ENCODE results near the gene PDZRN3. TPM values are rescaled to one million over a fixed set of nuclear protein-coding genes. Genes with fewer than 3 reads are reported as not detected.

PDZRN3 gene
- total and polyA plus RNA-seq, 2 experiments from 2014 or later = 42.9 to 60.5 TPM

DNA sequence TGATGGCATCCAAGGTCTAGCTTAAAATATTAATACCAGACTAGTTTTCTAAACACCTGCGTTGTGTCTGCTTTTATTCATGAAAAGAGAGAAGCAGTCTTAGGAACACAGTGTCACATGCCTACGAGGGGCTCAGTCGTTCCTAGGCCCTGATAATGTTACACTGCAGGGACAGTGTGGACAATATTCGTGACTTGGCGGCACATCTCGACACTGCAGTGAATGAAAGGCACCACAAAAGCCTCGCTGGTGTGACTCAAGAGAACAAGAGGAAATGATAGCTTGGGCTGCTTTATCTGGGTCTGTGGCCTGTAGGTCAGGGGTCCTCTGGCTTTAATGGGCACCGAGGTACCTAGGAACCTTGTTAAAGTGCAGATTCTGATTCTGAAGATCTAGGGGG lies 226.7 kb downstream of the PDZRN3 start:
- no peak for TF ChIP-seq EZH2phosphoT487 (IDR thresholded peaks at IDR 0.05; ENCODE audit: low read depth, severe bottlenecking, unreplicated experiment)
- no peak for TF ChIP-seq EZH2 (IDR thresholded peaks at IDR 0.05; ENCODE audit: borderline replicate concordance)
- no peak for TF ChIP-seq CTCF (IDR thresholded peaks at IDR 0.05; ENCODE audit: poor library complexity)
- no peaks in the 10 kb centered on the region for H3K9me2 ChIP-seq (replicated peaks; ENCODE audit: insufficient read depth)
- no peaks in the 10 kb centered on the region for H3K79me2 ChIP-seq
- H3K4me2 ChIP-seq = no peak overlapping the region
- H4K20me1 ChIP-seq (ENCODE audit: insufficient read depth, poor library complexity, severe bottlenecking) = no peaks in the 10 kb centered on the region
- no peak overlapping the region for H3K27ac ChIP-seq
- no peak overlapping the region for H2AFZ ChIP-seq
- H3K9me3 ChIP-seq (ENCODE audit: low read depth) = no peaks in the 10 kb centered on the region
- no peak for DNase-seq (ENCODE audit: low spot score)
- H3K4me1 ChIP-seq (ENCODE audit: insufficient read depth) = peaks cover 10% of the 10 kb centered on the region
- no peak overlapping the region for H3K4me3 ChIP-seq
- no peaks in the 10 kb centered on the region for H3K36me3 ChIP-seq (replicated peaks; ENCODE audit: insufficient read depth, low read depth)
- H3K27me3 ChIP-seq = no peaks in the 10 kb centered on the region
- 94% methylated on average over 8 of the region's 8 CpGs for WGBS (ENCODE audit: low lambda C conversion rate, missing lambda C conversion rate)

GRCh38 chr3:73394240-73394639 lies 230.5 kb downstream of the PDZRN3 start:
- no peaks in the 10 kb centered on the region for H4K20me1 ChIP-seq (ENCODE audit: insufficient read depth, poor library complexity, severe bottlenecking)
- H3K4me2 ChIP-seq = no peak overlapping the region
- H2AFZ ChIP-seq = no peak overlapping the region
- H3K4me1 ChIP-seq (ENCODE audit: insufficient read depth) = peaks cover 8% of the 10 kb centered on the region
- TF ChIP-seq CTCF (IDR thresholded peaks at IDR 0.05; ENCODE audit: poor library complexity) (no peak), EZH2 (IDR thresholded peaks at IDR 0.05; ENCODE audit: borderline replicate concordance) (no peak), EZH2phosphoT487 (IDR thresholded peaks at IDR 0.05; ENCODE audit: low read depth, severe bottlenecking, unreplicated experiment) (no peak)
- DNase-seq (ENCODE audit: low spot score) = no peak
- no peaks in the 10 kb centered on the region for H3K36me3 ChIP-seq (replicated peaks; ENCODE audit: insufficient read depth, low read depth)
- no peak overlapping the region for H3K27ac ChIP-seq
- no peaks in the 10 kb centered on the region for H3K79me2 ChIP-seq
- WGBS (ENCODE audit: low lambda C conversion rate, missing lambda C conversion rate) = 80% methylated on average over 5 of the region's 5 CpGs
- no peaks in the 10 kb centered on the region for H3K9me2 ChIP-seq (replicated peaks; ENCODE audit: insufficient read depth)
- H3K9me3 ChIP-seq (ENCODE audit: low read depth) = no peaks in the 10 kb centered on the region
- H3K27me3 ChIP-seq = no peaks in the 10 kb centered on the region
- H3K4me3 ChIP-seq = no peak overlapping the region

GRCh38 chr3:73393005-73393404 lies 231.7 kb downstream of the PDZRN3 start:
- H3K4me1 ChIP-seq (ENCODE audit: insufficient read depth) = no peaks in the 10 kb centered on the region
- no peak for TF ChIP-seq EZH2 (IDR thresholded peaks at IDR 0.05; ENCODE audit: borderline replicate concordance)
- no peak for TF ChIP-seq EZH2phosphoT487 (IDR thresholded peaks at IDR 0.05; ENCODE audit: low read depth, severe bottlenecking, unreplicated experiment)
- TF ChIP-seq CTCF (IDR thresholded peaks at IDR 0.05; ENCODE audit: poor library complexity) = no peak
- WGBS (ENCODE audit: low lambda C conversion rate, missing lambda C conversion rate) = 94% methylated on average over 9 of the region's 9 CpGs

DNA sequence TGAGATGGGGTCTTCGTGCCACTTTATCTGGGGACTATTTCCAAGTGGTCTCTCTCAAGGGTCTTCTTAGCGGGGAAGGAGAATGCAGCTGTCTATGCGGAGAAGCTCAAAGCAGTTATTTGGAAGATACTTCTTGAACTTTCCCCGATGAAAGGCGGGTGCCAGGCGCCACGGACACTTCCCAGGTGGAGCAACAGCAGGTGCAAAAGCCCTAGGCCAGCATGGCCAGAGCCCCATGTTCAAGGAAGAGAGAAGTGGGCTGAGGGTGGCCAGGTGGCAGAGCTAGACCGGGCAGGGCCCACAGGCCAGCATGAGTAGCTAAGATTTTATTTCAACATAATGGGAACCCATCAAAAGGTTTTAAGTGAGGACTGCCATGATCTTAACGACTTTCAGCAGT lies 232.8 kb downstream of the PDZRN3 start:
- Histone ChIP-seq H3K36me3 (replicated peaks; ENCODE audit: insufficient read depth, low read depth) (no peaks in the 10 kb centered on the region), H3K27ac (no peak overlapping the region), H3K9me2 (replicated peaks; ENCODE audit: insufficient read depth) (no peaks in the 10 kb centered on the region), H3K9me3 (ENCODE audit: low read depth) (no peaks in the 10 kb centered on the region), H3K27me3 (no peaks in the 10 kb centered on the region), H3K4me2 (no peak overlapping the region), H3K79me2 (no peaks in the 10 kb centered on the region), H2AFZ (no peak overlapping the region), H3K4me3 (no peak overlapping the region), H4K20me1 (ENCODE audit: insufficient read depth, poor library complexity, severe bottlenecking) (no peaks in the 10 kb centered on the region), H3K4me1 (ENCODE audit: insufficient read depth) (no peaks in the 10 kb centered on the region)
- WGBS (ENCODE audit: low lambda C conversion rate, missing lambda C conversion rate) = 96% methylated on average over 9 of the region's 9 CpGs
- no peak for TF ChIP-seq EZH2phosphoT487 (IDR thresholded peaks at IDR 0.05; ENCODE audit: low read depth, severe bottlenecking, unreplicated experiment)
- no peak for TF ChIP-seq CTCF (IDR thresholded peaks at IDR 0.05; ENCODE audit: poor library complexity)
- TF ChIP-seq EZH2 (IDR thresholded peaks at IDR 0.05; ENCODE audit: borderline replicate concordance) = no peak
- no peak for DNase-seq (ENCODE audit: low spot score)

More at GRCh38 chr3:73393005-73393404, 231.7 kb downstream of the PDZRN3 start:
- no peak for DNase-seq (ENCODE audit: low spot score)
- Histone ChIP-seq H3K79me2 (no peaks in the 10 kb centered on the region), H3K4me3 (no peak overlapping the region), H3K27ac (no peak overlapping the region), H3K36me3 (replicated peaks; ENCODE audit: insufficient read depth, low read depth) (no peaks in the 10 kb centered on the region), H4K20me1 (ENCODE audit: insufficient read depth, poor library complexity, severe bottlenecking) (no peaks in the 10 kb centered on the region), H3K9me3 (ENCODE audit: low read depth) (no peaks in the 10 kb centered on the region), H2AFZ (no peak overlapping the region), H3K4me2 (no peak overlapping the region), H3K27me3 (no peaks in the 10 kb centered on the region), H3K9me2 (replicated peaks; ENCODE audit: insufficient read depth) (no peaks in the 10 kb centered on the region)
